Smooth muscle cell (in vitro differentiated cells): Measurements from ENCODE around the gene PIGT. TPM values are rescaled to one million over a fixed set of nuclear protein-coding genes. Genes with fewer than 3 reads are reported as not detected.

ENCODE experiments used
- DNase-seq: peaks from one replicate; lab custom pipeline; 2025; ENCODE audit not compliant: unreplicated experiment; lab: John Stamatoyannopoulos, UW
- H2AFZ ChIP-seq: fragments of 200-600 bp; sonication (generic); 2 replicates; pipeline ENCODE4 v1.6.0; 2016; ENCODE audit warnings: antibody characterized with exemption, low read depth, mild to moderate bottlenecking
- H3F3A ChIP-seq: fragments of 200-600 bp; sonication (generic); 2 replicates; pipeline ENCODE4 v1.6.0; 2017; ENCODE audit warnings: antibody characterized with exemption, low read depth
- H3K27ac ChIP-seq: fragments of 200-600 bp; sonication (generic); 2 replicates; pipeline ENCODE4 v1.5.1; 2016; ENCODE audit warnings: low read depth, mild to moderate bottlenecking
- H3K27me3 ChIP-seq: fragments of 200-600 bp; sonication (generic); 2 replicates; pipeline ENCODE4 v1.6.1; 2016; ENCODE audit warnings: low read depth, mild to moderate bottlenecking
- H3K36me3 ChIP-seq: fragments of 200-600 bp; sonication (generic); 2 replicates; pipeline ENCODE4 v1.5.1; 2016; ENCODE audit warnings: low read depth
- H3K4me1 ChIP-seq: fragments of 200-600 bp; sonication (generic); 2 replicates; pipeline ENCODE4 v1.5.1; 2016; ENCODE audit warnings: low read depth
- H3K4me2 ChIP-seq: fragments of 200-600 bp; sonication (generic); 2 replicates; pipeline ENCODE4 v1.6.0; 2016; ENCODE audit warnings: mild to moderate bottlenecking
- H3K4me3 ChIP-seq: fragments of 200-600 bp; sonication (generic); 2 replicates; pipeline ENCODE4 v1.5.1; 2016; ENCODE audit warnings: mild to moderate bottlenecking
- H3K79me2 ChIP-seq: fragments of 200-600 bp; sonication (generic); 2 replicates; pipeline ENCODE4 v1.6.0; 2016; ENCODE audit warnings: low read depth, mild to moderate bottlenecking
- H3K9ac ChIP-seq: fragments of 200-600 bp; sonication (generic); 2 replicates; pipeline ENCODE4 v1.6.0; 2016; ENCODE audit warnings: low read depth
- H3K9me3 ChIP-seq: fragments of 200-600 bp; sonication (generic); replicated peaks from 2 replicates; pipeline ENCODE4 v1.5.1; 2016; ENCODE audit warnings: low read depth
- H4K20me1 ChIP-seq: fragments of 200-600 bp; sonication (generic); 2 replicates; pipeline ENCODE4 v1.6.0; 2016; ENCODE audit warnings: low read depth
- WGBS: methylation state at CpG from one replicate; pipeline ENCODE4 v1.1.7; 2016; ENCODE audit warnings: low lambda C conversion rate; 5-methylcytosine and 5-hydroxymethylcytosine counted together
- polyA plus RNA-seq: library from polyadenylated mRNA; unstranded; fragments of >200 nt; fragmentation: Nextera tagmentation; extraction: Ambion mirVana; gene quantifications from 2 replicates; pipeline ENCODE4 v1.2.1, GENCODE V29; 2016
- total RNA-seq: library from RNA; depleted of rRNA; stranded (reverse); fragments of >200 nt; gene quantifications from 2 replicates; pipeline ENCODE4 v1.2.3, GENCODE V29; 2014
- TF ChIP-seq, protein P1 (sequence below): fragments of 200-600 bp; sonication (generic); IDR thresholded peaks from 2 replicates; pipeline ENCODE4 v1.5.1; 2017; ENCODE audit warnings: borderline replicate concordance, mild to moderate bottlenecking, antibody characterized with exemption; ENCODE audit not compliant: insufficient read depth, poor library complexity, severe bottlenecking

Gene PIGT
- total and polyA plus RNA-seq, 2 experiments from 2014 or later: 90.7 to 206 TPM

DNA sequence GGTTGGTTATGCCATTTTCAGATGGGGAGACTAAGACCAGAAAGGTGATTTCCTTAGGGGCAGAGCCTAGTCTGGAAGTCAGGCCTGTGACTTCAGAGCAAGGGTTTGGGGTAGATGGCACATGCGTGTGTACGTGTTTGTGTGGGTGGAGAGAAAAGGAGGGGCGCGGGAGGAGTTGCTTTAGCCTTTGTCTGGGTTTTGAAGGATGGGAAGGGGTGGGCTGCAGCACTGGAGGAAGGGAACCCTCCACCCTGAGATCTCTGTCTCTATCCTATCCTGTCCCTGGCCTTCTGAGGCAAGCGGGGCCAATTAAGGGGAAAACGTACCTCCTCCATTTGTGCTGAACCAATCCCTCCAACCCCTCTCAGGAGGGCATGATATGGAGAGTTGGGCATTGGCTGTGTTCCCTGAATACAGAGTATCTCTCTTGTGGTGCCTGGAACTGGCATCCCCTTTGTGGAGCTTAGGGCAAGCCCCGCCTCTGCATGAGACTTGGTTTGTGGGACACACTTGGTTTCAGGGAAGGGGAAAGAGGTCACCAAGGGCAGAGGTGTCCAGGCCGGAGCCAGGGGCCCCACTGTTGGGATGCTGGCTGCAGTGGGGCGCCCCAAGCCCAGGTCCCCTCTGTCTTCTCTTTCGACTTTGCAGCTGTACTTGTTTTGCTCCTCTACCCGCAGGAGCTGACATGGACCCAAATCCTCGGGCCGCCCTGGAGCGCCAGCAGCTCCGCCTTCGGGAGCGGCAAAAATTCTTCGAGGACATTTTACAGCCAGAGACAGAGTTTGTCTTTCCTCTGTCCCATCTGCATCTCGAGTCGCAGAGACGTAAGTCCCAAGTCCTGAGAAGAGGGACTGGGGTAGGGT lies 7.9 kb upstream of the PIGT start, which contains the start of gene DBNDD2:
Gene DBNDD2 (plus strand): TSS at position 507 of the 863 bp plus-strand sequence. CDS start 179 bp downstream, at position 686.
- no peaks in the 10 kb centered on the region for H3K9me3 ChIP-seq
- no peaks in the 10 kb centered on the region for H4K20me1 ChIP-seq
- no peaks in the 10 kb centered on the region for H3K79me2 ChIP-seq
- peaks cover 39% of the 10 kb centered on the region for H3K27me3 ChIP-seq
- no peaks in the 10 kb centered on the region for H3K4me1 ChIP-seq
- TF ChIP-seq, protein P1, sequence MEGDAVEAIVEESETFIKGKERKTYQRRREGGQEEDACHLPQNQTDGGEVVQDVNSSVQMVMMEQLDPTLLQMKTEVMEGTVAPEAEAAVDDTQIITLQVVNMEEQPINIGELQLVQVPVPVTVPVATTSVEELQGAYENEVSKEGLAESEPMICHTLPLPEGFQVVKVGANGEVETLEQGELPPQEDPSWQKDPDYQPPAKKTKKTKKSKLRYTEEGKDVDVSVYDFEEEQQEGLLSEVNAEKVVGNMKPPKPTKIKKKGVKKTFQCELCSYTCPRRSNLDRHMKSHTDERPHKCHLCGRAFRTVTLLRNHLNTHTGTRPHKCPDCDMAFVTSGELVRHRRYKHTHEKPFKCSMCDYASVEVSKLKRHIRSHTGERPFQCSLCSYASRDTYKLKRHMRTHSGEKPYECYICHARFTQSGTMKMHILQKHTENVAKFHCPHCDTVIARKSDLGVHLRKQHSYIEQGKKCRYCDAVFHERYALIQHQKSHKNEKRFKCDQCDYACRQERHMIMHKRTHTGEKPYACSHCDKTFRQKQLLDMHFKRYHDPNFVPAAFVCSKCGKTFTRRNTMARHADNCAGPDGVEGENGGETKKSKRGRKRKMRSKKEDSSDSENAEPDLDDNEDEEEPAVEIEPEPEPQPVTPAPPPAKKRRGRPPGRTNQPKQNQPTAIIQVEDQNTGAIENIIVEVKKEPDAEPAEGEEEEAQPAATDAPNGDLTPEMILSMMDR: no peak
- H3F3A ChIP-seq: no peaks in the 10 kb centered on the region
- H3K4me2 ChIP-seq: peak within 1 kb of the TSS; percentile 98
- 92% methylated on average over 21 of the region's 21 CpGs for WGBS
- peak within 1 kb of the TSS; percentile 66 for H2AFZ ChIP-seq
- no peak for DNase-seq
- H3K4me3 ChIP-seq: peak within 1 kb of the TSS; percentile 75
- no peak within 1 kb of the TSS for H3K27ac ChIP-seq
- no peaks in the 10 kb centered on the region for H3K36me3 ChIP-seq
- H3K9ac ChIP-seq: peak within 1 kb of the TSS; percentile 61

DNA sequence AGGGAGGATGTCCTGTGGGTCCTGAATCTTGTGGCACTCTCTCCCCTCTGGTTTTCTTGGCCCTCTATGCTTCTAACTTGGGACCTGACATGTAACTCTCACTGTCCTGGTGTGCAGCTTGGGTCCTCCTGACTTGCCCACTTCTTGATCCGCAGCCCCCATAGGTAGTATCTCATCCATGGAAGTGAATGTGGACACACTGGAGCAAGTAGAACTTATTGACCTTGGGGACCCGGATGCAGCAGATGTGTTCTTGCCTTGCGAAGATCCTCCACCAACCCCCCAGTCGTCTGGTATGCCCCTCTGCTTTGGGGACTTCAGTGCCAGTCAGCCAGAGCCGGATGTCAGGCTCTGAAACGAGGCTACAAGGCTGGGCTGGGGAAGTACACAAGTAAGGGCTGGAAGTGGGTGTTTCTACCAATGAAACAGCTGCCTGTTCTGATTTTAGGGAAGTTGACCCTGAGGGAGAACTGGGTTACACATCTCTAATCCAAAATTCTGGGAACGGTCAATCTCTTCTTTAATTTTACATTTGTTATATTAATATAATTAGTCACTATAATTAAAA lies 7.2 kb upstream of the PIGT start:
- Histone ChIP-seq H3K36me3 (no peaks in the 10 kb centered on the region), H3K4me1 (no peaks in the 10 kb centered on the region), H3K79me2 (no peaks in the 10 kb centered on the region), H3K4me2 (no peak overlapping the region), H2AFZ (no peak overlapping the region), H3K27me3 (peaks cover 39% of the 10 kb centered on the region), H4K20me1 (no peaks in the 10 kb centered on the region), H3F3A (no peaks in the 10 kb centered on the region), H3K4me3 (no peak overlapping the region), H3K9ac (no peak overlapping the region), H3K27ac (no peak overlapping the region), H3K9me3 (no peaks in the 10 kb centered on the region)
- TF ChIP-seq, protein P1: no peak
- 93% methylated on average over 7 of the region's 7 CpGs for WGBS
- DNase-seq: no peak

DNA sequence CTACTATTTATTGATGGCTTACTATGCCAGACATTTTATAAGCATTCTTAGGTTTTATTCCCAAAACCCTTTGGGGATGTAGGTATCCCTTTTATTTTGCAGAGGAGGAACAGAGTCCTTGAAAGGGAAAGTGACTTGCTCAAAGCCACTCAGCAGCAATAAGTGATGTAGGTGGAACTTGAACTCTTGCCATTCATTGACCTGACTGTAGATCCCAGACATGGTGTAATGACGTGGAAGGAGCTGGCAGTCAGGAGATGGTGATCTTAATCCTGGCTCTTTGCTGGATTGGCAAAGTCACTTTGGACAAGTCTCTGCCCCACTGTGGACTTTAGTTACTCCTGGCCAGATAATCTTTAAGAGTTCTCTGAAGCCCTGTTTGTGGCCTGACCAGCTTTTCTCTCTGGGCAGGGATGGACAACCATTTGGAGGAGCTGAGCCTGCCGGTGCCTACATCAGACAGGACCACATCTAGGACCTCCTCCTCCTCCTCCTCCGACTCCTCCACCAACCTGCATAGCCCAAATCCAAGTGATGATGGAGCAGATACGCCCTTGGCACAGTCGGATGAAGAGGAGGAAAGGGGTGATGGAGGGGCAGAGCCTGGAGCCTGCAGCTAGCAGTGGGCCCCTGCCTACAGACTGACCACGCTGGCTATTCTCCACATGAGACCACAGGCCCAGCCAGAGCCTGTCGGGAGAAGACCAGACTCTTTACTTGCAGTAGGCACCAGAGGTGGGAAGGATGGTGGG lies 6.2 kb upstream of the PIGT start:
- DNase-seq: no peak
- no peak overlapping the region for H3K4me2 ChIP-seq

More for the DNA sequence above, 6.2 kb upstream of the PIGT start:
- Histone ChIP-seq H3K36me3 (no peaks in the 10 kb centered on the region), H3K9ac (no peak overlapping the region), H3K27ac (no peak overlapping the region), H4K20me1 (no peaks in the 10 kb centered on the region), H3K27me3 (peaks cover 30% of the 10 kb centered on the region), H3K4me1 (no peaks in the 10 kb centered on the region), H3F3A (no peaks in the 10 kb centered on the region), H3K9me3 (no peaks in the 10 kb centered on the region), H2AFZ (no peak overlapping the region), H3K79me2 (no peaks in the 10 kb centered on the region), H3K4me3 (no peak overlapping the region)
- 93% methylated on average over 7 of the region's 7 CpGs for WGBS
- TF ChIP-seq, protein P1: no peak
